K562 (cell line): ENCODE results near the gene UBE2Q1.

Source experiments
- ARNT ChIP-seq, 2 experiments: fragments of 450-650 bp; IDR thresholded peaks; 2 replicates each; pipeline ENCODE4 v1.6.1; 2016; ENCODE audit warnings: mild to moderate bottlenecking in 1 of 2
- CHD7 ChIP-seq: fragments of 200-600 bp; sonication (generic); IDR thresholded peaks from one replicate; pipeline ENCODE4 v1.6.1; 2012; ENCODE audit warnings: mild to moderate bottlenecking, low read depth, low read length, inconsistent platforms
- HLTF ChIP-seq: fragments of 450-650 bp; IDR thresholded peaks from 2 replicates; pipeline ENCODE4 v1.6.1; 2016
- NCOR1 ChIP-seq: fragments of 450-650 bp; IDR thresholded peaks from 2 replicates; pipeline ENCODE4 v1.6.1; 2016; ENCODE audit warnings: mild to moderate bottlenecking, moderate library complexity
- POLR2A ChIP-seq: fragments of 450-650 bp; conservative IDR thresholded peaks from 2 replicates; pipeline ENCODE4 v1.6.1; 2016
- ZNF609 ChIP-seq: sonication (generic); formaldehyde crosslinking; IDR thresholded peaks from 2 replicates; pipeline ENCODE4 v1.8.1; 2023; ENCODE audit warnings: missing genetic modification reagents, mild to moderate bottlenecking, borderline replicate concordance
- TF ChIP-seq, protein P1 (sequence below): sonication (generic); formaldehyde crosslinking; IDR thresholded peaks from 2 replicates; pipeline ENCODE4 v1.9.0; 2022; ENCODE audit warnings: mild to moderate bottlenecking, missing genetic modification reagents
- TF ChIP-seq, protein P2 (sequence below), 3 experiments: IDR thresholded peaks in 2 of 3; conservative IDR thresholded peaks in 1 of 3; 2 replicates each; pipeline ENCODE4 v1.5.1; 2011 to 2012; ENCODE audit warnings: low read length in 3 of 3, mild to moderate bottlenecking in 3 of 3, control low read depth in 2 of 3, improper control_type of control experiment in 1 of 3, inconsistent platforms in 1 of 3, low read depth in 1 of 3, mixed read lengths in 1 of 3, moderate library complexity in 1 of 3; ENCODE audit not compliant: insufficient read depth in 2 of 3

- TF ChIP-seq ZNF609 (no peak), NCOR1 (no peak), HLTF (no peak), ARNT (IDR thresholded peaks at IDR 0.05) (no peak), CHD7 (no peak), POLR2A (no peak)
- TF ChIP-seq, protein P1, sequence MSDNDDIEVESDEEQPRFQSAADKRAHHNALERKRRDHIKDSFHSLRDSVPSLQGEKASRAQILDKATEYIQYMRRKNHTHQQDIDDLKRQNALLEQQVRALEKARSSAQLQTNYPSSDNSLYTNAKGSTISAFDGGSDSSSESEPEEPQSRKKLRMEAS (CRISPR knock-in tag), result no peak
- TF ChIP-seq, protein P2, sequence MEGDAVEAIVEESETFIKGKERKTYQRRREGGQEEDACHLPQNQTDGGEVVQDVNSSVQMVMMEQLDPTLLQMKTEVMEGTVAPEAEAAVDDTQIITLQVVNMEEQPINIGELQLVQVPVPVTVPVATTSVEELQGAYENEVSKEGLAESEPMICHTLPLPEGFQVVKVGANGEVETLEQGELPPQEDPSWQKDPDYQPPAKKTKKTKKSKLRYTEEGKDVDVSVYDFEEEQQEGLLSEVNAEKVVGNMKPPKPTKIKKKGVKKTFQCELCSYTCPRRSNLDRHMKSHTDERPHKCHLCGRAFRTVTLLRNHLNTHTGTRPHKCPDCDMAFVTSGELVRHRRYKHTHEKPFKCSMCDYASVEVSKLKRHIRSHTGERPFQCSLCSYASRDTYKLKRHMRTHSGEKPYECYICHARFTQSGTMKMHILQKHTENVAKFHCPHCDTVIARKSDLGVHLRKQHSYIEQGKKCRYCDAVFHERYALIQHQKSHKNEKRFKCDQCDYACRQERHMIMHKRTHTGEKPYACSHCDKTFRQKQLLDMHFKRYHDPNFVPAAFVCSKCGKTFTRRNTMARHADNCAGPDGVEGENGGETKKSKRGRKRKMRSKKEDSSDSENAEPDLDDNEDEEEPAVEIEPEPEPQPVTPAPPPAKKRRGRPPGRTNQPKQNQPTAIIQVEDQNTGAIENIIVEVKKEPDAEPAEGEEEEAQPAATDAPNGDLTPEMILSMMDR (IDR thresholded peaks at IDR 0.05 in 2 of 3, conservative IDR thresholded peaks at IDR 0.05 in 1 of 3; ENCODE audit: insufficient read depth in 2 of 3, low read depth in 1 of 3, low read length in 3 of 3), result no peak
These were observed 24.4 kb upstream of the UBE2Q1 start for GRCh38 chr1:154582885-154583284.
